ENCODE data around the gene EIF2S2. TPM values are rescaled to one million over a fixed set of nuclear protein-coding genes. Genes with fewer than 3 reads are reported as not detected.
"Not testable (repeated sequence)": the region's sequence is repeated elsewhere in the genome, so short reads cannot be mapped to it uniquely, and the experiment has no call there.

Gene EIF2S2, protein sequence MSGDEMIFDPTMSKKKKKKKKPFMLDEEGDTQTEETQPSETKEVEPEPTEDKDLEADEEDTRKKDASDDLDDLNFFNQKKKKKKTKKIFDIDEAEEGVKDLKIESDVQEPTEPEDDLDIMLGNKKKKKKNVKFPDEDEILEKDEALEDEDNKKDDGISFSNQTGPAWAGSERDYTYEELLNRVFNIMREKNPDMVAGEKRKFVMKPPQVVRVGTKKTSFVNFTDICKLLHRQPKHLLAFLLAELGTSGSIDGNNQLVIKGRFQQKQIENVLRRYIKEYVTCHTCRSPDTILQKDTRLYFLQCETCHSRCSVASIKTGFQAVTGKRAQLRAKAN
- total RNA-seq (2021), result 130 and 142 TPM in 2 replicates
- percentile 98 among the genes with signal in this experiment for Bru-seq, nascent RNA
- BruChase-seq, experiment 1, labeled RNA remaining after a 2-hour chase, result percentile 92 among the genes with signal in this experiment
- percentile 96 among the genes with signal in this experiment for BruChase-seq, experiment 2, labeled RNA remaining after a 6-hour chase
- long read RNA-seq, transcript EIF2S2-201 (9 exons, 2,656 nt), result major isoform, 1,080 of 1,260 reads
- long read RNA-seq, partial matches to known transcripts, result 21 of 1,260 reads
- long read RNA-seq, other reads (novel, unspliced or antisense), result 159 of 1,260 reads

DNA sequence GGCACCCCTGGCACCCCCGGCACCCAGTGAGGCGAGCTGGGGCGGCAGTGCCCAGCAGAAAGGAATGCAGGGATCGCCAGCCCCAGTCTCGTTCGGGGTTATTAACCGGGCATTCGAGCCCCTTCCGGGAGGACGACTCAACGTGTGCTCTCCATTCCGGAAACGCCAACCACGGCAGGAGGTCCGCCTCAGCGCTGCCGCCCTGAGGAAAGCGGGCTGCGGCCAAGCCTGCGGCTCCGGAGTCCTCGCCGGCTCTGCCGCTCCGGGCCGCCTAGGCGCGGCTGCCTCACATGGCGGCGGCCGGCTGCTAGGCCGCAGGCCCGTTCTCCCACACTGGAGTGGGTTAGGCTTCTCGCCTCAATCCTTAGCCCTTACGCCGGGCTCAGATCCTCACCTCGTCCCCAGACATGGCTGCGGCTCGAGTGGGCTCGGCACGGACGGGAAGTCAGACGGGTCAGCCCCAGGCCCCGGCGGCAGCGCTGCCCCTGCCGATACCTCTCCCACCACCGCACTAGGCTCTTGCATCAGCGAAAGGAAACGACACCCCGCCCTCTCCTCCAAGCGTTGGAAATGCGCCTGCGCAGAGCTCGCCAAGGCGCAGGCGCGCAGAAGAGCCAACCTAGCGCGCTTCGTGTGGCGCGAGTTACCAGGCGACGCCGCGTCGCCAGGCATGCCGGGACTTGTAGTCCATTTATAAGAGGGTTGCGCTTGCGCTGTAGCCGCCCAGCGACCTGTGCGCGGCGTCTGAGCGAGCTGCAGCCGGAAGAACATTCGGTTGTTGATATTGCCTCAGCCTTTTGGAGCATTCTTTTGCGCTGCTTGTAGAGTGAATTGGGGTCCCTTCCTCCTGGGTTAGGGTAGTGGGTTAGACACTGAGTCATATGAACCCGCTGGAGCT, at the start of gene EIF2S2:
Gene EIF2S2, minus strand, starts transcription at position 542 of the 898 bp plus-strand sequence. Its CDS starts 133 bp downstream, at position 409.
- TF ChIP-seq, protein P1, sequence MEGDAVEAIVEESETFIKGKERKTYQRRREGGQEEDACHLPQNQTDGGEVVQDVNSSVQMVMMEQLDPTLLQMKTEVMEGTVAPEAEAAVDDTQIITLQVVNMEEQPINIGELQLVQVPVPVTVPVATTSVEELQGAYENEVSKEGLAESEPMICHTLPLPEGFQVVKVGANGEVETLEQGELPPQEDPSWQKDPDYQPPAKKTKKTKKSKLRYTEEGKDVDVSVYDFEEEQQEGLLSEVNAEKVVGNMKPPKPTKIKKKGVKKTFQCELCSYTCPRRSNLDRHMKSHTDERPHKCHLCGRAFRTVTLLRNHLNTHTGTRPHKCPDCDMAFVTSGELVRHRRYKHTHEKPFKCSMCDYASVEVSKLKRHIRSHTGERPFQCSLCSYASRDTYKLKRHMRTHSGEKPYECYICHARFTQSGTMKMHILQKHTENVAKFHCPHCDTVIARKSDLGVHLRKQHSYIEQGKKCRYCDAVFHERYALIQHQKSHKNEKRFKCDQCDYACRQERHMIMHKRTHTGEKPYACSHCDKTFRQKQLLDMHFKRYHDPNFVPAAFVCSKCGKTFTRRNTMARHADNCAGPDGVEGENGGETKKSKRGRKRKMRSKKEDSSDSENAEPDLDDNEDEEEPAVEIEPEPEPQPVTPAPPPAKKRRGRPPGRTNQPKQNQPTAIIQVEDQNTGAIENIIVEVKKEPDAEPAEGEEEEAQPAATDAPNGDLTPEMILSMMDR (conservative IDR thresholded peaks at IDR 0.05; ENCODE audit: low read depth, low read length), result no peak
- no peak for TF ChIP-seq EZH2 (IDR thresholded peaks at IDR 0.05; ENCODE audit: borderline replicate concordance, low read depth, low read length, poor library complexity, severe bottlenecking)
- BruUV-seq (replicated peaks), result no TSS peak
- peaks cover 20% of the 10 kb centered on the region for H3K36me3 ChIP-seq (ENCODE audit: insufficient read depth, low read length, poor library complexity, severe bottlenecking)
- peak; percentile 99 for DNase-seq (ENCODE audit: low spot score)
- intact Hi-C loops (cut with micrococcal nuclease; ENCODE audit: unreplicated experiment), result no loop called here
- H3K9me3 ChIP-seq (ENCODE audit: low read depth, low read length, poor library complexity, severe bottlenecking), result no peaks in the 10 kb centered on the region
- H3K27me3 ChIP-seq (replicated peaks; ENCODE audit: insufficient read depth, low read depth, low read length, poor library complexity), result no peaks in the 10 kb centered on the region
- POLR2A ChIA-PET (ENCODE audit: low non-redundant PET), result interaction anchor here (0.6 to 0.8 kb wide), 6 partner anchors 86 to 299 kb away, joined by 3 to 6 read pairs (median 3); no protein-coding TSS in a partner anchor
- H3K4me3 ChIP-seq (ENCODE audit: low read depth, low read length, poor library complexity, severe bottlenecking), result peak within 1 kb of the TSS; percentile 98
- CTCF ChIA-PET, result interaction anchor here (0.6 kb wide), 1 partner anchor 319 kb away, joined by 5 read pairs; no protein-coding TSS in a partner anchor
- peaks cover 25% of the 10 kb centered on the region for H3K4me1 ChIP-seq (ENCODE audit: insufficient read depth, low read length, poor library complexity, severe bottlenecking)
- peak within 1 kb of the TSS; percentile 99 for H3K27ac ChIP-seq (ENCODE audit: low read depth, low read length, poor library complexity, severe bottlenecking)

DNA sequence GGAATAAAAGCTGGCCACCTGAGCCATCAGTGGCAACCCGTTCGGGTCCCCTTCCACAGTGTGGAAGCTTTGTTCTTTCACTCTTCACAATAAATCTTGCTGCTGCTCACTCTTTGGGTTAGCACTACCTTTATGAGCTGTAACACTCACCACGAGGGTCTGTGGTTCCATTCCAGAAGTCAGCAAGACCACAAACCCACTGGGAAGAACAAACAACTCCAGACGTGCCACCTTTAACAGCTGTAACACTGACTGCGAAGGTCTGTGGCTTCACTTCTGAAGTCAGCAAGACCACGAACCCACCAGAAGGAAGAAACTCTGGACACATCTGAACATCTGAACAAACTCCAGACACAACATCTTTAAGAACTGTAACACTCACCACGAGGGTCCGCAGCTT, 45.7 kb upstream of the EIF2S2 start:
- H3K36me3 ChIP-seq (ENCODE audit: insufficient read depth, low read length, poor library complexity, severe bottlenecking); H3K4me1 ChIP-seq (ENCODE audit: insufficient read depth, low read length, poor library complexity, severe bottlenecking); DNase-seq (ENCODE audit: low spot score); BruUV-seq (replicated peaks); H3K4me3 ChIP-seq (ENCODE audit: low read depth, low read length, poor library complexity, severe bottlenecking); H3K27ac ChIP-seq (ENCODE audit: low read depth, low read length, poor library complexity, severe bottlenecking); intact Hi-C loops (cut with micrococcal nuclease; ENCODE audit: unreplicated experiment); H3K27me3 ChIP-seq (replicated peaks; ENCODE audit: insufficient read depth, low read depth, low read length, poor library complexity); POLR2A ChIA-PET (ENCODE audit: low non-redundant PET); CTCF ChIA-PET; H3K9me3 ChIP-seq (ENCODE audit: low read depth, low read length, poor library complexity, severe bottlenecking): not testable (repeated sequence)

DNA sequence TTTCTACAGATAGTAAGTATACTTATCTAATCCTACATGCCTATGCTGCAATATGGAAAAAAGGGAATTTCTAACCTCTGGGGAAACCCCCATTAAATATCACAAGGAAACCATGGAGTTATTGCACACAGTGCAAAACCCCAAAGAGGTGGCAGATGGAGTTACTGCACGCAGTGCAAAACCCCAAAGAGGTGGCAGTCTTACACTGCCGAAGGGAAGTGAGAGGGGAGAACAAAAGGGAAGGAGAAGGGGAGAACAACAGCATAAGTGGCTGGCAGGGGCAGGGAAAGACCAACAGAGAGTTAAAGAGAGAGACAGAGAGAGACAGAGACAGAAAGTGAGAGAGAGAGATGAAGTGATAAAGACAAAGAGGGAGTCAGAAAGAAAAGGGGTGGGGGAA, 43.8 kb upstream of the EIF2S2 start:
- Histone ChIP-seq H3K4me1 (ENCODE audit: insufficient read depth, low read length, poor library complexity, severe bottlenecking) (no peaks in the 10 kb centered on the region), H3K9me3 (ENCODE audit: low read depth, low read length, poor library complexity, severe bottlenecking) (no peaks in the 10 kb centered on the region), H3K4me3 (ENCODE audit: low read depth, low read length, poor library complexity, severe bottlenecking) (no peak overlapping the region), H3K27ac (ENCODE audit: low read depth, low read length, poor library complexity, severe bottlenecking) (no peak overlapping the region), H3K27me3 (replicated peaks; ENCODE audit: insufficient read depth, low read depth, low read length, poor library complexity) (no peaks in the 10 kb centered on the region), H3K36me3 (ENCODE audit: insufficient read depth, low read length, poor library complexity, severe bottlenecking) (no peaks in the 10 kb centered on the region)
- no peak for TF ChIP-seq EZH2 (IDR thresholded peaks at IDR 0.05; ENCODE audit: borderline replicate concordance, low read depth, low read length, poor library complexity, severe bottlenecking)
- TF ChIP-seq, protein P1 (conservative IDR thresholded peaks at IDR 0.05; ENCODE audit: low read depth, low read length), result no peak
- ChIA-PET POLR2A (ENCODE audit: low non-redundant PET) (no interaction called here), CTCF (no interaction called here)
- intact Hi-C loops (cut with micrococcal nuclease; ENCODE audit: unreplicated experiment), result no loop called here
- DNase-seq (ENCODE audit: low spot score), result no peak
- BruUV-seq (replicated peaks), result no TSS peak

DNA sequence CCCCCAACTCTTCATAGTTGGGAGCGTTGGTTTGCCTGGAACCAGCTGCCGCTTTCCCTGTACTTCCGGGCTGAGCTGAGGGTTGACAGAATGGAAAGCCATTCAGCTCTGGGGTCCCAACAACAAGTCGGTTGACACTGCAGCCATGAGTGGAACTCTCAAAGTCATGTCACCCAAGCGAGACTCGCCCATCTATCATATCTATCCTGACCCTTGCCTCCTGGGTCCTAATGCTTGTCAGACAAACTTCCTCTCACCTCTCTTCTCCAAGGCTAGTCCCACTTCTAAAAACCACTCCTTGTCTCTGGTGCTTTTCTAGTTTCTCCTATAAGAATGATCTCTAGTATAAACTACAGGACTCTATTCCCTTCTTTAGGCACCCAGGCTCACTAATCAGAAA, 41.1 kb upstream of the EIF2S2 start:
- BruUV-seq (replicated peaks); H3K9me3 ChIP-seq (ENCODE audit: low read depth, low read length, poor library complexity, severe bottlenecking); H3K36me3 ChIP-seq (ENCODE audit: insufficient read depth, low read length, poor library complexity, severe bottlenecking); H3K27ac ChIP-seq (ENCODE audit: low read depth, low read length, poor library complexity, severe bottlenecking); DNase-seq (ENCODE audit: low spot score); POLR2A ChIA-PET (ENCODE audit: low non-redundant PET); H3K27me3 ChIP-seq (replicated peaks; ENCODE audit: insufficient read depth, low read depth, low read length, poor library complexity); intact Hi-C loops (cut with micrococcal nuclease; ENCODE audit: unreplicated experiment); CTCF ChIA-PET; H3K4me1 ChIP-seq (ENCODE audit: insufficient read depth, low read length, poor library complexity, severe bottlenecking); H3K4me3 ChIP-seq (ENCODE audit: low read depth, low read length, poor library complexity, severe bottlenecking): not testable (repeated sequence)

DNA sequence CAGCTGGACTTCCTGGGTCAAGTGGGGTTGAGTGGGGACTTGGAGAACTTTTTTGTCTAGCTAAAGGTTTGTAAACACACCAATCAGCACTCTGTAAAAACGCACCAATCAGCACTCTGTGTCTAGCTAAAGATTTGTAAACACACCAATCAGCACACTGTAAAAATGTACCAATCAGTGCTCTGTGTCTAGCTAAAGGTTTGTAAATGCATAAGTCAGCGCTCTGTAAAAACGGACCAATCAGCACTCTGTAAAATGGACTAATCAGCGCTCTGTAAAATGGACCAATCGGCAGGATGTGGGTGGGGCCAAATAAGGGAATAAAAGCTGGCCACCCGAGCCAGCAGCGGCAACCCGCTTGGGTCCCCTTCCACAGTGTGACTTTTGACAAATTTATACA, 40.0 kb upstream of the EIF2S2 start:
- H3K4me3 ChIP-seq (ENCODE audit: low read depth, low read length, poor library complexity, severe bottlenecking); POLR2A ChIA-PET (ENCODE audit: low non-redundant PET); H3K36me3 ChIP-seq (ENCODE audit: insufficient read depth, low read length, poor library complexity, severe bottlenecking); H3K27me3 ChIP-seq (replicated peaks; ENCODE audit: insufficient read depth, low read depth, low read length, poor library complexity); H3K9me3 ChIP-seq (ENCODE audit: low read depth, low read length, poor library complexity, severe bottlenecking); BruUV-seq (replicated peaks); H3K4me1 ChIP-seq (ENCODE audit: insufficient read depth, low read length, poor library complexity, severe bottlenecking); CTCF ChIA-PET; intact Hi-C loops (cut with micrococcal nuclease; ENCODE audit: unreplicated experiment); H3K27ac ChIP-seq (ENCODE audit: low read depth, low read length, poor library complexity, severe bottlenecking); DNase-seq (ENCODE audit: low spot score): not testable (repeated sequence)
